Hepatocyte (in vitro differentiated cells): ENCODE data around the gene LMF1.

Experiments used
- CTCF ChIP-seq: fragments of 200-600 bp; sonication (generic); IDR thresholded peaks from 2 replicates; pipeline ENCODE4 v1.5.1; 2016; ENCODE audit warnings: antibody characterized with exemption, mild to moderate bottlenecking; ENCODE audit not compliant: poor library complexity
- EZH2 ChIP-seq: fragments of 200-600 bp; sonication (generic); IDR thresholded peaks from 2 replicates; pipeline ENCODE4 v1.6.1; 2016; ENCODE audit warnings: antibody characterized with exemption, mild to moderate bottlenecking, borderline replicate concordance

GRCh38 chr16:923184-923583 is 47.6 kb downstream of the LMF1 start:
- no peak for TF ChIP-seq CTCF
- no peak for TF ChIP-seq EZH2
